Colonic mucosa (tissue), 4 donors: ENCODE measurements around the gene TSPAN12. TPM values are rescaled to one million over a fixed set of nuclear protein-coding genes. Genes with fewer than 3 reads are reported as not detected.

ENCODE experiments used
- DNase-seq: peaks from one replicate; pipeline ENCODE4 v3.0.0-alpha.2; 2020
- H3K27ac ChIP-seq: fragments of 200-600 bp; one replicate; pipeline ENCODE4 v1.8.0; 2021
- H3K27me3 ChIP-seq: fragments of 200-600 bp; one replicate; pipeline ENCODE4 v1.8.0; 2021
- H3K36me3 ChIP-seq: fragments of 200-600 bp; one replicate; pipeline ENCODE4 v1.8.0; 2021
- H3K4me1 ChIP-seq: fragments of 200-600 bp; one replicate; pipeline ENCODE4 v1.8.0; 2021; ENCODE audit warnings: mild to moderate bottlenecking
- H3K4me3 ChIP-seq: fragments of 200-600 bp; one replicate; pipeline ENCODE4 v1.8.0; 2021
- H3K9ac ChIP-seq, 2 donors: one replicate each; pipeline ENCODE4 v1.7.0; 2013; ENCODE audit warnings: control low read depth in 2 of 2, low read depth in 2 of 2, low read length in 2 of 2
- H3K9me3 ChIP-seq: fragments of 200-600 bp; one replicate; pipeline ENCODE4 v1.8.0; 2021
- intact Hi-C: fragments of 100-400 bp; cut with DNase I; formaldehyde crosslinking; loops from one replicate; pipeline ENCODE4 v1.14.1; 2022
- total RNA-seq, 2 donors: library from RNA; stranded (reverse); fragmentation: NEBNext Ultra II Directional in 1 of 2; extraction: Animal tissue kit (Norgen Biotek cat#: 25700) in 1 of 2; gene quantifications; one replicate each; pipeline ENCODE4 v1.2.1, GENCODE V29; 2021
- TF ChIP-seq, protein P1 (sequence below): fragments of 200-600 bp; IDR thresholded peaks from one replicate; pipeline ENCODE4 v1.8.0; 2022; ENCODE audit warnings: antibody characterized with exemption, mild to moderate bottlenecking
- donor health status: healthy.
- donor health status: DM: no; HTN: no; CAD: no.
- donor health status: DM: no; HTN: no; CAD: no.

TSPAN12 gene
- total RNA-seq, 2 donors from 2014 or later: 22.0 to 38.7 TPM

DNA sequence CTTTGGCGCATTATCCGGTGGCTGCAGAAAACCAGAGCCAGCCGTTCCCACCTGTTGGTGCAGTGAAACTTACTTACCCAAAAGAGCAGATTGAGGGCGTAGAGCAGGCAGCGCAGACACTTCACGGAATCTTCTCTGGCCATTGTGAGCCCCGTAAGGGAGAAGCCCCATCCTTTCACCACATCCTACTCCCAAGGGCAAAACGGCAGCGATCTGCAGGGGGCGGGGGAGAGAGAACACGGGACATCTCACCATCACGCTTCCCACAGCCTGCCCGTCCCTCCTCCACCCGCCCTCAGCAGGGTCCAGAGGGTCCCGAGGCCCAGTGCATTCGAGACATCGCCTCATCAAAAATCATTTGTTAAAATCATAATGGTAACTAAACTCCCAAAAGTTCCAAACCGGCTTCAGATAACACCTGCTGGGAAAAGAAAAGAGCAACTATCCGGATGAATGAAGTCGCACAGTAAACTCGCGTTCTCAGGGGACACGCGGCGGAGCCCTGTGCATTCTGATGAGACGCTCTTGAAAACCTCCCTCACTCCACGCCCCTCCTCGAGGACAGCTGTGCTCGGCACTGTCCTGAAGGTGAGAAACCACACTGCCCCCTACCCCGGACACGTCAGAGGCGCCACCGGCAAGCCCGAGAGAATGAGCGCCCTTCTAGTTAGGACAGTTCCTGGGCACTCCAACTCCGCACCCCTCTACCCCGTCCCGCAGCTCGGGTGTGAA is 1.2 kb downstream of the TSPAN12 start:
- Histone ChIP-seq H3K4me3 (peak overlapping the region; percentile 58), H3K9me3 (no peaks in the 10 kb centered on the region), H3K4me1 (peaks cover 4% of the 10 kb centered on the region), H3K9ac (peak overlapping the region; percentile 57 to 79), H3K36me3 (no peaks in the 10 kb centered on the region), H3K27me3 (no peaks in the 10 kb centered on the region), H3K27ac (peak overlapping the region; percentile 88)
- TF ChIP-seq, protein P1, sequence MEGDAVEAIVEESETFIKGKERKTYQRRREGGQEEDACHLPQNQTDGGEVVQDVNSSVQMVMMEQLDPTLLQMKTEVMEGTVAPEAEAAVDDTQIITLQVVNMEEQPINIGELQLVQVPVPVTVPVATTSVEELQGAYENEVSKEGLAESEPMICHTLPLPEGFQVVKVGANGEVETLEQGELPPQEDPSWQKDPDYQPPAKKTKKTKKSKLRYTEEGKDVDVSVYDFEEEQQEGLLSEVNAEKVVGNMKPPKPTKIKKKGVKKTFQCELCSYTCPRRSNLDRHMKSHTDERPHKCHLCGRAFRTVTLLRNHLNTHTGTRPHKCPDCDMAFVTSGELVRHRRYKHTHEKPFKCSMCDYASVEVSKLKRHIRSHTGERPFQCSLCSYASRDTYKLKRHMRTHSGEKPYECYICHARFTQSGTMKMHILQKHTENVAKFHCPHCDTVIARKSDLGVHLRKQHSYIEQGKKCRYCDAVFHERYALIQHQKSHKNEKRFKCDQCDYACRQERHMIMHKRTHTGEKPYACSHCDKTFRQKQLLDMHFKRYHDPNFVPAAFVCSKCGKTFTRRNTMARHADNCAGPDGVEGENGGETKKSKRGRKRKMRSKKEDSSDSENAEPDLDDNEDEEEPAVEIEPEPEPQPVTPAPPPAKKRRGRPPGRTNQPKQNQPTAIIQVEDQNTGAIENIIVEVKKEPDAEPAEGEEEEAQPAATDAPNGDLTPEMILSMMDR: no peak
- intact Hi-C loops: loop anchor here (5.0 kb wide), 1 partner anchor 49 kb away; no protein-coding TSS in a partner anchor
- peak; percentile 59 for DNase-seq

DNA sequence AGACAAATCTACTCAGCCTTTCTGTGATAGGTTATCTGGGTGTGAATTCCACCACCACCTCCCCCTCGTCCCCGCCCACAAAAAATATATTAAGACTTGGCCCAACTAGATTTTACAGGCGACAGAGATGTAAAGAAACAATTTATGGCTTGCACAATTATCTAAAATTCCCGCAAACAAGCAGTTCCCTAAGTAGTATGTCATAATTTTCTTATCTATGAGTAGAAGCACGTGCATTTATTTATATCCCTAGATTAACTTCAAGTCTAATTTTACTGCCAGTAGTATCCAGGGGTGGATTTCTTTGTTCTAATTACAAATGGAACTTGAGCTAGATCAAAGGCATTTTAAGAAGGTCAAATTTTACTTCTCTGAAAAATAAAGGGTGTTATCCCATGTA is 1.7 kb downstream of the TSPAN12 start:
- Histone ChIP-seq H3K4me1 (peaks cover 4% of the 10 kb centered on the region), H3K36me3 (no peaks in the 10 kb centered on the region), H3K9ac (no peak overlapping the region), H3K27me3 (no peaks in the 10 kb centered on the region), H3K9me3 (no peaks in the 10 kb centered on the region), H3K27ac (no peak overlapping the region), H3K4me3 (peak overlapping the region; percentile 58)
- no peak for DNase-seq
- TF ChIP-seq, protein P1: no peak
- intact Hi-C loops: loop anchor here (5.0 kb wide), 1 partner anchor 49 kb away; no protein-coding TSS in a partner anchor

DNA sequence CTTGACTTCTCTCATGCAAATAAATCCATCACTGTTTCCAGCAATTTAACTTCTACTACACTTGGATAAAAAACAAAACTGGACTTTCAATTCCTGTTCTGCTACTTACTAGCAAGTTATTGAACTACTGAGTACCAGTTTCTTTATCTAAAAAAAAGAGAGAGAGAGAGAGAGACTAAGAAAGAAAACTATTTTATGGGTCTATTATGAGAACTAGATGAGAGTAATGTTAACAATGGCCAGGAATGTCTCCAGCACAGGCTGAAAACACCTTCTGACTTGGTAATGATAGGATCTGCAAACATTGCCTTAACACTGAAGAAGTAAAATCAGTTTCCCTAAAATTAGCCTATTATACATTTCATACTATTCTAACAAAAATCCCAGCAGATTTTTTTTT is 5.2 kb downstream of the TSPAN12 start:
- no peaks in the 10 kb centered on the region for H3K9me3 ChIP-seq
- H3K36me3 ChIP-seq: no peaks in the 10 kb centered on the region
- DNase-seq: no peak
- intact Hi-C loops: no loop called here
- H3K9ac ChIP-seq: no peak overlapping the region
- H3K4me1 ChIP-seq: no peaks in the 10 kb centered on the region
- no peak overlapping the region for H3K27ac ChIP-seq
- no peak overlapping the region for H3K4me3 ChIP-seq
- TF ChIP-seq, protein P1: no peak
- H3K27me3 ChIP-seq: no peaks in the 10 kb centered on the region

DNA sequence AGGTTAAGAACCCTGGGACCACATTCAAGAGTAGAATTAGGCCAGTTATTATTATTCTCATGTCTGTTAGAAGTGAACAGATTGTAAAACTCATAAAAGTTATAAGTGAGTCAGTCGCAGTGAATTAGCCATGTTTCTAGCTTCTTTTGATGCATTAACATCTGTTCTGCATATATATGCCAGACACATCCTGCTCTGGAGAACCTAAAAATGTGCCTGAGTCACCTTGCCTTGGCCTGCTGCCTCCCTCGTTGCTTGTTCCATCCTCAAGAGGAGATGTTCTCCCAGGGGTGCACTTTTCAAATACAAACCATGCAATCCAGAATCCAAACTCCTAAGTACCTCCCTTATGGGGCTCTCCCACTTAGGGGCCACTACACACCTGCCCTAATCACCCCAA is 14.8 kb downstream of the TSPAN12 start:
- Histone ChIP-seq H3K4me1 (no peaks in the 10 kb centered on the region), H3K9me3 (no peaks in the 10 kb centered on the region), H3K9ac (no peak overlapping the region), H3K36me3 (no peaks in the 10 kb centered on the region), H3K27ac (no peak overlapping the region), H3K4me3 (no peak overlapping the region), H3K27me3 (no peaks in the 10 kb centered on the region)
- TF ChIP-seq, protein P1: no peak
- no peak for DNase-seq
- intact Hi-C loops: no loop called here

DNA sequence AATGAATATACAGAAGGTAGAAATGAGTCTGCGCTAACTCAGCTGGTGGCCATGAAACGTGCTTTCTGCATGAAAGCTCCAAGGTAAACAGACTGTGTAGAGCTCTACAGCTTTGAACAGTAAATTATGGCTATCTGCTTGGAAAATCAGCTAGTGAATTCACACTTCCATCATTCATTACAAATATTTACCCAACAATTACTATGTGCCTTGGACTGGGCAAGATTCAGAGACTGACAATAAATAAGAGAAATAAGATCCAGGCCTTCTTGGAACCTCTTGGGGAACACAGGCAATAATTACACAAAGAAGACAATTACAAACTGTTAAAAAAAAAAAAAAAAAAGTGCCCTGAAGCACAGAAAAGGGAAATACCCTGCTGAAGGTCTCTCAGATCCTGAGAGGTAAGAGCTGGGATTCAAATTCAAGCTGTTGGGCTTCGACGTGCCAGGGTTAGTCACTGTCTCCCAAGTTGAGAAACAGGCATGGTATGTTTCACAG is 15.8 kb downstream of the TSPAN12 start:
- TF ChIP-seq, protein P1: no peak
- no peaks in the 10 kb centered on the region for H3K27me3 ChIP-seq
- no peak overlapping the region for H3K9ac ChIP-seq
- no peaks in the 10 kb centered on the region for H3K36me3 ChIP-seq
- no peaks in the 10 kb centered on the region for H3K9me3 ChIP-seq
- no peak overlapping the region for H3K4me3 ChIP-seq
- H3K4me1 ChIP-seq: no peaks in the 10 kb centered on the region
- H3K27ac ChIP-seq: no peak overlapping the region
- intact Hi-C loops: no loop called here
- no peak for DNase-seq
